MG63 (cell line): ENCODE results near the gene COL10A1. TPM values are rescaled to one million over a fixed set of nuclear protein-coding genes. Genes with fewer than 3 reads are reported as not detected.

Experiments
- DNase-seq: peaks from one replicate; pipeline ENCODE4 v3.0.0-alpha.2; 2020
- H3K27me3 ChIP-seq: fragments of 250-450 bp; sonication (Bioruptor Pico); 2 replicates; pipeline ENCODE4 v1.5.1; 2020; ENCODE audit warnings: mild to moderate bottlenecking, moderate library complexity
- H3K36me3 ChIP-seq: fragments of 250-450 bp; sonication (Bioruptor Pico); 2 replicates; pipeline ENCODE4 v1.5.1; 2020; ENCODE audit warnings: mild to moderate bottlenecking, moderate library complexity
- H3K4me3 ChIP-seq: fragments of 250-450 bp; sonication (Bioruptor Pico); 2 replicates; pipeline ENCODE4 v1.5.1; 2020; ENCODE audit warnings: mild to moderate bottlenecking, moderate library complexity
- H3K9me3 ChIP-seq: fragments of 250-450 bp; sonication (Bioruptor Pico); 2 replicates; pipeline ENCODE4 v1.5.1; 2020; ENCODE audit warnings: mild to moderate bottlenecking, moderate library complexity
- total RNA-seq: library from RNA; depleted of rRNA; stranded (reverse); fragments of >200 nt; shearing (Covaris generic); gene quantifications from 2 replicates; pipeline ENCODE4 v1.2.3, GENCODE V29; 2014; ENCODE audit warnings: low replicate concordance; rRNA removed

Gene COL10A1
- not detected in 2 replicates for total RNA-seq

DNA sequence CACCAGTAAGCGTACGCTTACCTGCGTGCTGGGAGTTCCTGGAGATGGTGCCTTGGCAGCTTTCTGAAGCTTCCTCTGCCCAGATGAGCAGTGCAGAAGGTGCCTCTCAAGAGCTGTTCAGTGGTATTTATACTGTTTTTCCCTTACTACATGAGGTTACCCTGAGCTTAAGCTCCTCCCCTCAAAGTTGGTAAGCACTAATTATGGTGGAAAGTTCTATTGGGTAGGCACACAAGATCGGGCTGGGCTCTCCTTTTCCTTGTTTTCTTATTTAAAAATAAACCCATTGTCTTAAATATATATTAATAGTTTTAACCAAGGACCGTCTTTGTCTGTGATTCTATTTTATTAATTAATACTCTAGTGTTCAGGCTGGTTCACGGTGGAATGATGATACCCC, at the start of gene COL10A1:
TSS of gene COL10A1 (minus strand) at position 101 of the 400 bp plus-strand sequence. CDS start 640 bp downstream, outside the sequence.
- Histone ChIP-seq H3K4me3 (no peak within 1 kb of the TSS), H3K36me3 (no peaks in the 10 kb centered on the region), H3K9me3 (no peaks in the 10 kb centered on the region), H3K27me3 (no peaks in the 10 kb centered on the region)
- DNase-seq, result no peak

DNA sequence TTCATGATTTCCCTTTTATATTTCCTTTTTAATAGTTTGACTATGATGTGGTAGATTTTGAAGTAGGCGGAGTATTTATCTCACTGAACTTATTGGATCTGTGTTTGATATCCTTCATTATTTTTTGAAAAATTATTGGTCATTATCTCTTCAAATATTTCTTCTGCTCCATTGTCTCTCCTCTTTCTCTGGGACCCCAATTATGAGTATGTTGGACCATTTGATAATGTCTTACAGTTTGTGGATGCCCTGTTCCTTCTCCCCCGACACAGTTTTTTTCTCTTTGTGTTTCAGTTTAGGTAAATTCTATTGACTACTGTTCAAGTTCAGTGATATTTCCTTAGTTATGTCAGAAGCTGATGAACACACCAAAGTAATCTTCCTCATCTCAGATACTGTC, 49.4 kb upstream of the COL10A1 start:
- no peaks in the 10 kb centered on the region for H3K9me3 ChIP-seq
- no peak overlapping the region for H3K4me3 ChIP-seq
- no peaks in the 10 kb centered on the region for H3K27me3 ChIP-seq
- DNase-seq, result no peak
- no peaks in the 10 kb centered on the region for H3K36me3 ChIP-seq

DNA sequence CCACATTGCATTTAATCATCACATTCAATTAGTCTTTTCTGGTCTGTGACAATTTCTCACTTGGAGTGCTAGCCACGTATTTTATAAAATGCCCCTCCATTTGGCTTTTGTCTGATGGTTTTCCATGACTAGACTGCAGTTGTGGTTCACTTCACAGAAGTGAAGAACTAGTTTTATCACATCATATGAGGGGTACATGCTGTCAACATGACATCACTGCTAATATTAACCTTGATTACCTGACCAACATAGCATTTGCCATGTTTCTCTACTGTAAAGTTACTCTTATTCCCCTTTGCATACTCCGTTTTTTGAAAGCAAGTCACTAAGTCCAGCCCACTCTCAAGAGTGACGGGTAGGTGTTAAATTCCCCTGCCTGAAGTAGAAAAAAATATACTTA, 48.0 kb upstream of the COL10A1 start:
- Histone ChIP-seq H3K27me3 (no peaks in the 10 kb centered on the region), H3K36me3 (no peaks in the 10 kb centered on the region), H3K9me3 (no peaks in the 10 kb centered on the region), H3K4me3 (no peak overlapping the region)
- no peak for DNase-seq

DNA sequence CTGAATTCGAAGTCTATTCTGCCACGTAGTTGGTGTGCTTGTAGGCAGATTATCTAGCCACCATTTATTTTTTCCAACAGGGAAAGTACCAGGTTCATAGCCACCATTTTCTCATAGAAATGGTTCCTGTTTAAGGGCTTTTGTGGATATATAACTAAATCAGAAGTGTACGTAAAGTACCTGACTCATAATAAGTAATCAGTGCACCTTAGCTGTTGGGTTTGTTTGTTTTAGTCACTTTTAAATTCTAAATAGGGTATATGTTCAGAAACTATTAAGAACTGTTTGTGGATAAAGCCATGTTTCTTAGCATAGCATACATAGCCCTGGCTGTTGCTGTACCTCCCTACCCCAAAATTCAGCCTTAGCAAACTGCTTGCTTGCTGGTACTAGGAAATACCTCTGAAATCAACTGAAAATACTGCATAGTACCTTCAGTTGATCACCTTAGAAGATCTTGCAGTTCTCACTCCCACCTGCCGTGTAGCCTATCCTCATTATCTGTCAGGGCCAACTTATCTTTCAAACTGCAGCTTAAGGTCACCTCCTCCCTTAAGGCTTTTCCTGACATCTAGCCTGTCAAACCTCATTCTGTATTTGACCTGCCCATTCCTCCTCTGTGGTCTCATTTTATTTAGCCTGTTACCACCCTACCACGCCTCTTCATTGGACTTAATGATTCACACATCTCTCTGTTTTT, 44.6 kb upstream of the COL10A1 start:
- no peak for DNase-seq
- Histone ChIP-seq H3K27me3 (no peaks in the 10 kb centered on the region), H3K4me3 (no peak overlapping the region), H3K9me3 (0 out of 2 replicates have a peak, but pooled peaks cover 2% of the 10 kb centered on the region), H3K36me3 (no peaks in the 10 kb centered on the region)

DNA sequence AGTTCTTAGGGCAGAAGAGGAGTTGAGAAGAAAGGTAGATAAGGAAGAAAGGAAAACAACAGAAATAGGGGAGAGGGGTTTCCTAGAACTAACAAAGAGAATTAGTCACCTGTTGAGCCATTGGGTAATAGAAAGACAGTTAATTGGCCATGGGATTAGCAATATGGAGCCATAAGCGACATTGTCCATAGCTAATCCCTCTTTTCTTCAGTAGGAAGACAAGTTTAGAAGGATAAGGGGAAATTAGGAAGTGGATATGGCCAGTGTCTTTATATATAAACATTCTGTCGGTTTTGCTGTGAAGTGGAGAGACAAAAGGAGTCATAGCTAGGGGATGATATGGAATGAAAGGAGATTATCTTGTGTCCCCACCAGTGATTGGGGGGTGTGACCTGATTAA, 43.9 kb upstream of the COL10A1 start:
- H3K27me3 ChIP-seq, result no peaks in the 10 kb centered on the region
- no peak overlapping the region for H3K4me3 ChIP-seq
- H3K36me3 ChIP-seq, result no peaks in the 10 kb centered on the region
- 0 out of 2 replicates have a peak, but pooled peaks cover 2% of the 10 kb centered on the region for H3K9me3 ChIP-seq
- DNase-seq, result no peak

DNA sequence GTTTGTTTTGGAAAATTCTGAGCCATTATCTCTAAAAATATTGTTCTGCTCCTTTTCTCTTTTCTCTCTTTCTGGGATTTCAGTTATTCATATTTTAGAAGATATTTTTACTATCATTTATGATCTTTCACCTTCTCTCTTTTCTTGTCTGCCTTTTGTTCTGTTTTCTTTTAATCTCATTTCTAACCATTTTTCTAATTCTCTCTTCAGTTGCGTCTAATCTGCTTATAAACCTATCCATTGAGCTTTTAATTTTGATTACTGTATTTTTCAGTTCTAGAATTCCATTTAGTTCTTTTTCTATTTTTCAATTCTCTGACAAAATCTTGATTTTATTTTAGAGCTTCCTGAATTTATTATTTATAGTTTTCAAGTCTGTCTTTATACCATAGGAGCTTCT, 42.2 kb upstream of the COL10A1 start:
- no peak for DNase-seq
- Histone ChIP-seq H3K4me3 (no peak overlapping the region), H3K36me3 (no peaks in the 10 kb centered on the region), H3K27me3 (no peaks in the 10 kb centered on the region), H3K9me3 (peaks cover 4% of the 10 kb centered on the region; the same call in 1 of the 2 replicates)

DNA sequence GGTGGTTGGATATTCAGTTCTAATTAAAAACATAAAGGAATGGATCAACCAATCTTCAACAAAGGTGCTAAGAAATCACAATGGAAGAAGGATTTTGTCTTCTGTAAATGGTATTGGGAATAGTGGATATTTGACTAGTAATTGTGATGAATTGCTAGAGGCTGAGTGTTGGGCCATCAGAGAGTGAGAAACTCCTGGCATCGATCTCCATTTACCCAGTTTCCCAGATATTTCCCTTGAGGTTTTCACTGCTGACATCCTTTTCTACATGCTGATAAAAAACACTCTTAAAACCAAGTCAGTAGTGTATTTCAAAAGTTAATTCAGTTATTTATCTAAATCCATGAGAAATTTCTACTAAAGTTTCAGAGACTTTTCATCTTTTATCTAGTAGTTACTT, 40.4 kb upstream of the COL10A1 start:
- no peaks in the 10 kb centered on the region for H3K27me3 ChIP-seq
- H3K36me3 ChIP-seq, result no peaks in the 10 kb centered on the region
- peaks cover 4% of the 10 kb centered on the region; the same call in 1 of the 2 replicates for H3K9me3 ChIP-seq
- DNase-seq, result no peak
- no peak overlapping the region for H3K4me3 ChIP-seq

DNA sequence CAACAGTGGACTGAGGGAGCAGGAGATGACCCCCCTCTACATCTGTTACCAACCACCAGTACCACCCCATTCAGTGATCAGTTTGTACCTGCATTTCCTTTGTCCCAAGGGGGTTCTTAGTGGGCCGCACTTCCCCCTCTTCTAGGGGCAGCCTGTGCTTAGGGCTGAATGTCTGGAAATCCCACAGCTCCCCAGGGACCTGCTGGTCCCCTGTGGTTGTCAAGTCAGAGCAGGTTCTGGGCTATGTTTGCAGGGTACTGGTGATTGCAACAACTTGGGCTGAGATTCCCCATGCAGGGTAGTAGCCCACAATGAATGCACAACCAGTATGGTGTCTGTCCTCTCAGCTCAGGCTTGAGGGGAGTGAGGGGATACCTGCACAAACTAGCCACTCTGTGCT, 39.7 kb upstream of the COL10A1 start:
- no peak for DNase-seq
- Histone ChIP-seq H3K27me3 (no peaks in the 10 kb centered on the region), H3K36me3 (no peaks in the 10 kb centered on the region), H3K9me3 (peaks cover 4% of the 10 kb centered on the region; the same call in 1 of the 2 replicates), H3K4me3 (no peak overlapping the region)

DNA sequence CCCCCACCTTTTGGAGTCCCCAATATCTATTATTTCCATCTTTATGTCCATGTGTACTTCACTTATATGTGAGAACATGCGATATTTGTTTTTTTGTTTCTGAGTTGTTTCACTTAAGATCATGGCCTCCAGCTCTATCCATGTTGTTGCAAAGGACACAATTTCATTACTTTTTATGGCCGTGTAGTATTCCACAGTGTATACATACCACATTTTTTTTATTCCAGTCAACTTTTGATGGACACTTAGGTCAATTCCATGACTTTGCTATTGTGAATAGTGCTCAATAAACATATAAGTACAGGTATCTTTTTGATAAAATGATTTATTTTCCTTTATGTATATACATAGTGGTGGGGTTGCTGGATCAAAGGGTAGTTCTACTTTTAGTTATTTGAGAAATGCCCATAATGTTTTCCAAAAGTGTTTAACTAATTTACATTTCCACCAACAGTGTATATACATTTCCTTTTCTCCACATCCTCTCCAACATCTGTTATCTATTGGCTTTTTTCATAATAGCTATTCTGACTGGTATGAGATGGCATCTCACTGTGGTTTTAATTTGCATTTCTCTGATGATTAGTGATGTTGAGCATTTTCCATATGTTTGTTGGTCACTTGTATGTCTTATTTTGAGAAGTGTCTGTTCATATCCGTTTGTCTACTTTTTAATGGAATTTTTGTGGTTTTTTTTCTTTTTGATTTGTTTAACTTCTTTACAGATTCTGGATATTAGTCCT, 34.0 kb upstream of the COL10A1 start:
- H3K27me3 ChIP-seq, result no peaks in the 10 kb centered on the region
- H3K9me3 ChIP-seq, result peaks cover 3% of the 10 kb centered on the region; the same call in 1 of the 2 replicates
- no peak for DNase-seq
- no peaks in the 10 kb centered on the region for H3K36me3 ChIP-seq
- no peak overlapping the region for H3K4me3 ChIP-seq

DNA sequence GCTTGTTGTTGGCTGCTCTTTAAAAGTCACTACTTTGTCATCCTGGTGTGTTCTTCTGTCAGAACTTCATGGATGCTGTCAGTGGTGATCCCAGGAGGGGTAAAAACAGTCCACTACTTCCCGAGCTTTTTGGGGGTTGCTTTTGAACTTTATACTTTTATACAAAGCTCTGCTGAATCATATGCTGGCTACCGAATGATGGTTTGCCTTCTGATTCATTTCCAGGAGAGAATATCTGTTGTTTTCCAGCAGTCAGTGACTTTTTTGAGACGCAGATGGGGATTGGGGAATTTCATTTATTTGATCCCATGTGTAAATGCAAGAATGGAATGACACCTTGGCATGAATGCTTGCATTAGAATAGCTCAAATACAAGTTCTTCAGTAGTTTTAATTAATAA, 32.7 kb upstream of the COL10A1 start:
- Histone ChIP-seq H3K36me3 (no peaks in the 10 kb centered on the region), H3K4me3 (no peak overlapping the region), H3K9me3 (no peaks in the 10 kb centered on the region), H3K27me3 (no peaks in the 10 kb centered on the region)
- no peak for DNase-seq

DNA sequence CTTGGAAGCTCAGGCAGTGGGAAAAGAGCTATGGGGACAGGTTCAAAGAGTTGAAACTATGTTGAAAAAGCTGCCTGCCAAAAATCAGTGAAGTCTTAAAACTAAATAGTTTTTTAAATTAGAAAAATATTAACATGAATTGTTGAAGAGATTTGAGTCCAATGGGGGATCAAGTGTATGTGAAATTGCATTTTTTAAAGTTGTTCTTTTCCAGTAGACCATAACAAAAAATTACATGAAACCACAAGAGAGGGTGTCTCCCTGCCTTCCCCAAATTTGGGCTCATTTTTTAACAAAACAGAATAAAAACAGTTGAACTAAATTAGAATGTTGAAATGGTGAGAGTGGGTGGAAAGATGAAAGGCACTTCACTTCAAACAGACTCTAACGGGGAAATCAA, 31.5 kb upstream of the COL10A1 start:
- Histone ChIP-seq H3K9me3 (no peaks in the 10 kb centered on the region), H3K27me3 (no peaks in the 10 kb centered on the region), H3K36me3 (no peaks in the 10 kb centered on the region), H3K4me3 (no peak overlapping the region)
- DNase-seq, result no peak

DNA sequence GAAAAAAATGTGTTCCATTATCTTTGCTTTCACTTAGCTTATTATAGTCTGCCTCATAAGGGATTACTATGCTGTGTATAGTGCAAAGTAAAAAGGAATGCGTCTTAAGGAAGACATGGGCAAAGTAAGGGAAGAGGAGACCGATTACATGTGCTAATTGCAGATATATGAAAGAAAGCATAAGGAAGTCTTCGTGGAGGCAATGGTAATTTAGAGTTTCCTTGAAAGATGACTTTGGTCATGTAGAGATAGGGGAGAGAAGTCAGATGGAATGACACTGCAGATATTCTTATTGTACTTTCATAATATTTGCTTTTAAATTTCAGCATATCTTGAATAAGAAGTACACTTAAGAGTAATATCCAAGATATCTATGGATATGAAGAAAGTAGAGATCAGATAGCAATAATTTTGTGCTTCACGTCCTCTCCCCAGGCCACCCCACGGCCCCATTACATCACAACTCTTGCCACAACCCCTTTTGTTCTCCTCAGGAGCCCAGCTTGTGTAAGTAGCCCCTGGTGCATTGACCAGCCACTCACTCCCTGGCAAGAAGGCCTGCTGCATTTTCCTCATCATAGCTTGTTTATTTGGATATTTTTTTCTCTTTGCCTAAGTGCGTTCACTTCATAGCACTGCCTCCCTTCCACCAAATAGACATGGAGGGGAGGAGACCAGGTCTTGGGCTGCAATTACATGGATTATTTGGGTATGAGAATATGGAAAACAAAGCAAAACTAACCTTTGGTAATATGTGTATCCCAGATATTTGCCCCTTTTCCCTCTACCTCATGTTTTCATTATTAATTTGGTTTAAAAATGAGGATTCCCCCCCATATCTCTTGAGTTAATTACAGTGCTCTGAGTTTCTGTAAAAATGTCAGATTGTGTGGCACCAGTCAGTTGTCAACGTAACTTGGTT, 30.7 kb upstream of the COL10A1 start:
- Histone ChIP-seq H3K9me3 (no peaks in the 10 kb centered on the region), H3K36me3 (no peaks in the 10 kb centered on the region), H3K4me3 (no peak overlapping the region), H3K27me3 (no peaks in the 10 kb centered on the region)
- DNase-seq, result no peak

DNA sequence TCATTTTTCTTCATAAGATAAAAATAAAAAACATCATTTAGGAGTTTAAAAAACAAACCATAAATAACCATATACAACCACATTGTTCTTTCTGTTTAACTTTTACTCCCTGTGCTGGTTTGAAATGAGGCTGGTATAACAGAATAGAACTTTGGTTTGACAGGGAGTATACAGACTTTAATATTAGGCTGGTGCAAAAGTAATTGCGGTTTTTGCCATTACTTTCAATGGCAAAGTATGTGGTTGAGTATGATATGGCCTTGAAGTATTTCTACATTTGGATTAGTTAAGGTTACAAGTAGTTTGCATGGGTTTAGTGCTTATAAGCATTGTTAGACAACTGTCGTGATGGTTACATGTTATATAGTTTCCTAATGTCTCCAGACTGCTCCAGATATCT, 29.0 kb upstream of the COL10A1 start:
- no peaks in the 10 kb centered on the region for H3K9me3 ChIP-seq
- DNase-seq, result no peak

DNA sequence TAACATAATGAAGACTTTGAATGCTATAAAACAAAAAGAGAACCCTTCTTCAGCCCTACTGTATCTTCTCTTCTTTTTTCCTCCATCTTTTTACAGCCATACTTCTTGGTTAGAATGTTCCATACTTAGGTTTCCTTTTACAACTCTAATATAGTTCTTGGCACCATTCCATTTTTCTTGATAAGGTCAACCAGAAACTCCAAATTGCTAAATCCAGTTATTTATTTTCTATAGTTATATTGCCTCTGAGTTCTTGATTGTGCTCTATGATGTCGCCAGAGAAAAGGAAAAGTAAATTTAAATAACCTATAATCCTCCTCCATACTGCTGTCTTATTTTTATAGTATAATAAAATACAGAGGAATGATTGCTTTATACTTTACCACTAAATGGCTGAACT, 26.7 kb upstream of the COL10A1 start:
- H3K9me3 ChIP-seq, result no peaks in the 10 kb centered on the region
- H3K36me3 ChIP-seq, result no peaks in the 10 kb centered on the region
- no peaks in the 10 kb centered on the region for H3K27me3 ChIP-seq
- no peak overlapping the region for H3K4me3 ChIP-seq
- no peak for DNase-seq

More for the DNA sequence above, 29.0 kb upstream of the COL10A1 start:
- no peak overlapping the region for H3K4me3 ChIP-seq
- no peaks in the 10 kb centered on the region for H3K36me3 ChIP-seq
- no peaks in the 10 kb centered on the region for H3K27me3 ChIP-seq

DNA sequence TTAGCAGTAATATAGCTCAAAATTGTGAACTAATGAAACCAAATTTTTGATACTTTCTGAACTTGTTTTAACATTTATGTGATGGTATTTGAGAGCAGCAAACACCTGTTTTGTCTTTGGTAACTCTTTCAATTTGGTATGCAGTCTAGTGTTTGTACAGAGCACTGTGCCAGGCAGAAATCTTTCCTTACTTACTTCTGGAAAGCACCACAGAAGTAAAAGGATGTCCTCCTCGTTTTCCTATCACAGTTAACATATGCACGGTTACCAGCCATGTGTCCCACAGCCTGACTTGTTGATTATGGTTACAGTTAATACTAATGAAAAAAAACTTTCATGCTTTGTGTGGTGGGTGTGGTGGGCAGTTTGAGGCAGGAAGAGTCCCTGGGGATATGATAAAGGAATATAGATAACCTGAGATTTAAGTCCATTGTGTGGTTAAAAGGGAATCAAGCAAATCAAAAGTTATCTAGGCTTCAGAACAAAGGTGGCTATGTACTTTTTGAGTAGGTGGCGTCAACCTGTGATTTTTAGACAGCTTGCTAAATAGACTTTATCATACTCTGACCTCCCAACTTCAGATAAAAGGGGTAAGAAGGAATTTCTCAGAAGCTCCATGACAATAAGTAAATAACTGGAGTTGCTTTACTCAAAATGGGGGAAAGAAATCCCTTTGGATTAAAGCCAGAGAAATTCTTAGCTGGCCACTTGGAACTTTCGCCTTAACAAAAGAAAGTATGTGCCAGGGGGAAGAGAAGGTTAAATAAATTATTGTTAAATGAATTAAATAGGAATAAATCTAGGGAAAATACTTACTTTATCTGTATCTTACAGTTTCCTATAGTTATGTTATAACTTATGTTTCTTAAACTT, 20.1 kb upstream of the COL10A1 start:
- no peak for DNase-seq

DNA sequence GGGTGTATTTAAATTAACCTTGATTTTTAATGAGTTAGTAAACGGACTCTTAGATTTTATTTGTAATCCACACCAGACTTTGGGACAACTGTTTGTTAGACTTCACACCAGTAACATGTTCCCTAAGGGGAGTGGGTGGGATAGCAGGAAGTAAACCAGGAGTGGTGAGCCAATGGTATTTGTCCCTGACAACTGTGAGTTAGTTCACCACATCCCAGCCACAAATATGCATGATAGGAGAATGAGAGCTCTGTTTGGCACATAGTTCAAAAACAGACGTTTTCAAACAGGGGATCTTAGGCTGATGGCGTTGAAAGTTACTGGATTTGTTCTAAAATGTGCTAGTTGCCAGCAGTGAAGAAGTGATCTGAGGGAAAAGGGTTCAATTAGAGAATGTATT, 18.7 kb upstream of the COL10A1 start:
- Histone ChIP-seq H3K36me3 (no peaks in the 10 kb centered on the region), H3K9me3 (no peaks in the 10 kb centered on the region), H3K4me3 (no peak overlapping the region), H3K27me3 (no peaks in the 10 kb centered on the region)
- peak; percentile 4 for DNase-seq

More for the DNA sequence above, 20.1 kb upstream of the COL10A1 start:
- H3K36me3 ChIP-seq, result no peaks in the 10 kb centered on the region
- no peaks in the 10 kb centered on the region for H3K27me3 ChIP-seq
- H3K4me3 ChIP-seq, result no peak overlapping the region
- no peaks in the 10 kb centered on the region for H3K9me3 ChIP-seq
